Loucy (cell line): ENCODE results near the gene BABAM2.

ENCODE experiments used
- H2AFZ ChIP-seq: fragments of 200-600 bp; sonication (generic); 2 replicates; pipeline ENCODE4 v1.6.0; 2016; ENCODE audit warnings: antibody characterized with exemption, mild to moderate bottlenecking, low read length, moderate library complexity
- H3F3A ChIP-seq: fragments of 200-600 bp; 2 replicates; pipeline ENCODE4 v1.6.0; 2016; ENCODE audit warnings: antibody characterized with exemption, low read depth, mild to moderate bottlenecking
- H3K27me3 ChIP-seq: fragments of 200-600 bp; sonication (generic); 2 replicates; pipeline ENCODE4 v1.6.1; 2014; ENCODE audit warnings: low read length, mild to moderate bottlenecking; ENCODE audit not compliant: insufficient read depth, poor library complexity, severe bottlenecking
- H3K36me3 ChIP-seq: fragments of 200-600 bp; sonication (generic); 2 replicates; pipeline ENCODE4 v1.6.1; 2016; ENCODE audit warnings: low read length; ENCODE audit not compliant: insufficient read depth
- H3K4me1 ChIP-seq: fragments of 200-600 bp; sonication (generic); 2 replicates; pipeline ENCODE4 v1.5.1; 2014; ENCODE audit warnings: low read length, mild to moderate bottlenecking; ENCODE audit not compliant: insufficient read depth, poor library complexity, severe bottlenecking
- H3K4me2 ChIP-seq: fragments of 200-600 bp; sonication (generic); 2 replicates; pipeline ENCODE4 v1.6.0; 2014; ENCODE audit warnings: antibody characterized with exemption, low read length, low read depth, mild to moderate bottlenecking; ENCODE audit not compliant: poor library complexity, severe bottlenecking
- H3K4me3 ChIP-seq: fragments of 200-600 bp; sonication (generic); 2 replicates; pipeline ENCODE4 v1.5.1; 2014; ENCODE audit warnings: low read length, mild to moderate bottlenecking, mixed read lengths; ENCODE audit not compliant: poor library complexity, severe bottlenecking
- H3K79me2 ChIP-seq: fragments of 200-600 bp; sonication (generic); 2 replicates; pipeline ENCODE4 v1.6.1; 2014; ENCODE audit warnings: low read length; ENCODE audit not compliant: insufficient read depth
- H3K9ac ChIP-seq: fragments of 200-600 bp; sonication (generic); 2 replicates; pipeline ENCODE4 v1.6.0; 2014; ENCODE audit warnings: mild to moderate bottlenecking, low read depth, low read length, moderate library complexity; ENCODE audit not compliant: poor library complexity, severe bottlenecking
- H3K9me2 ChIP-seq: fragments of 200-600 bp; sonication (generic); replicated peaks from 2 replicates; pipeline ENCODE4 v1.6.1; 2016; ENCODE audit warnings: low read depth, low read length, mixed read lengths
- H3K9me3 ChIP-seq: fragments of 200-600 bp; sonication (generic); 2 replicates; pipeline ENCODE4 v1.6.1; 2014; ENCODE audit warnings: mild to moderate bottlenecking, antibody characterized with exemption, low read length, low read depth; ENCODE audit not compliant: insufficient read depth
- H4K20me1 ChIP-seq: fragments of 200-600 bp; sonication (generic); 2 replicates; pipeline ENCODE4 v1.6.0; 2014; ENCODE audit warnings: antibody characterized with exemption, low read length, mild to moderate bottlenecking; ENCODE audit not compliant: insufficient read depth, poor library complexity, severe bottlenecking
- EZH2phosphoT487 ChIP-seq: fragments of 200-600 bp; IDR thresholded peaks from 2 replicates; pipeline ENCODE4 v1.6.1; 2018; ENCODE audit warnings: antibody characterized with exemption, mild to moderate bottlenecking, moderate library complexity, borderline replicate concordance
- TF ChIP-seq, protein P1 (sequence below): fragments of 200-600 bp; sonication (generic); conservative IDR thresholded peaks from 2 replicates; pipeline ENCODE4 v1.5.1; 2014; ENCODE audit warnings: mild to moderate bottlenecking, antibody characterized with exemption, low read length

The BABAM2 gene

DNA sequence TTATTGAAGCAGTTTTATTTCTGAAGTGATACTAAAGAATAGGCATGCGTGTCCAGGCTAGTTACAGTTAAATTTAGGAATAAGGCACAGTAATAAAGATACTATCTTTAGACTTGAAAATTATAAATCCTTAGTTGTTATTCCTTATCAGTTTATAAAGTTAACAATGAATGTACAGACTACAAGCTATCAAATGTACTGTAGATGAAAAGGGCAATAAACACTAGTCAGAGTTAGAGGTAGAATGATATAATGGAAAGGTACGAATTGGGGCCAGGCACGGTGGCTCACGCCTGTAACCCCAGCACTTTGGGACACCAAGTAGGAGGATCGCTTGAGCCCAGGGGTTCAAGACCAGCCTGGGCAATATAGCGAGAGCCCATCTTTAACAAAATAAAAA is 4.2 kb upstream of the BABAM2 start:
- no peak for TF ChIP-seq EZH2phosphoT487
- TF ChIP-seq, protein P1, sequence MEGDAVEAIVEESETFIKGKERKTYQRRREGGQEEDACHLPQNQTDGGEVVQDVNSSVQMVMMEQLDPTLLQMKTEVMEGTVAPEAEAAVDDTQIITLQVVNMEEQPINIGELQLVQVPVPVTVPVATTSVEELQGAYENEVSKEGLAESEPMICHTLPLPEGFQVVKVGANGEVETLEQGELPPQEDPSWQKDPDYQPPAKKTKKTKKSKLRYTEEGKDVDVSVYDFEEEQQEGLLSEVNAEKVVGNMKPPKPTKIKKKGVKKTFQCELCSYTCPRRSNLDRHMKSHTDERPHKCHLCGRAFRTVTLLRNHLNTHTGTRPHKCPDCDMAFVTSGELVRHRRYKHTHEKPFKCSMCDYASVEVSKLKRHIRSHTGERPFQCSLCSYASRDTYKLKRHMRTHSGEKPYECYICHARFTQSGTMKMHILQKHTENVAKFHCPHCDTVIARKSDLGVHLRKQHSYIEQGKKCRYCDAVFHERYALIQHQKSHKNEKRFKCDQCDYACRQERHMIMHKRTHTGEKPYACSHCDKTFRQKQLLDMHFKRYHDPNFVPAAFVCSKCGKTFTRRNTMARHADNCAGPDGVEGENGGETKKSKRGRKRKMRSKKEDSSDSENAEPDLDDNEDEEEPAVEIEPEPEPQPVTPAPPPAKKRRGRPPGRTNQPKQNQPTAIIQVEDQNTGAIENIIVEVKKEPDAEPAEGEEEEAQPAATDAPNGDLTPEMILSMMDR: no peak
- H3K9ac ChIP-seq: no peak overlapping the region
- H4K20me1 ChIP-seq: no peaks in the 10 kb centered on the region
- H3K9me2 ChIP-seq: no peaks in the 10 kb centered on the region
- no peak overlapping the region for H3K4me2 ChIP-seq
- H3K27me3 ChIP-seq: no peaks in the 10 kb centered on the region
- peaks cover 6% of the 10 kb centered on the region for H3K79me2 ChIP-seq
- peaks cover 5% of the 10 kb centered on the region for H3K4me1 ChIP-seq
- H3K4me3 ChIP-seq: no peak overlapping the region
- no peak overlapping the region for H2AFZ ChIP-seq
- H3F3A ChIP-seq: no peaks in the 10 kb centered on the region
- H3K9me3 ChIP-seq: no peaks in the 10 kb centered on the region
- H3K36me3 ChIP-seq: no peaks in the 10 kb centered on the region

GRCh38 chr2:27887111-27887510 is 3.4 kb upstream of the BABAM2 start:
- Histone ChIP-seq H3K36me3 (no peaks in the 10 kb centered on the region), H3K9ac (no peak overlapping the region), H3K9me3 (no peaks in the 10 kb centered on the region), H3K4me1 (peaks cover 12% of the 10 kb centered on the region), H3F3A (no peaks in the 10 kb centered on the region), H3K9me2 (no peaks in the 10 kb centered on the region), H3K27me3 (no peaks in the 10 kb centered on the region), H3K79me2 (peaks cover 14% of the 10 kb centered on the region), H2AFZ (no peak overlapping the region), H3K4me2 (no peak overlapping the region), H4K20me1 (no peaks in the 10 kb centered on the region), H3K4me3 (no peak overlapping the region)
- TF ChIP-seq, protein P1: no peak
- no peak for TF ChIP-seq EZH2phosphoT487

DNA sequence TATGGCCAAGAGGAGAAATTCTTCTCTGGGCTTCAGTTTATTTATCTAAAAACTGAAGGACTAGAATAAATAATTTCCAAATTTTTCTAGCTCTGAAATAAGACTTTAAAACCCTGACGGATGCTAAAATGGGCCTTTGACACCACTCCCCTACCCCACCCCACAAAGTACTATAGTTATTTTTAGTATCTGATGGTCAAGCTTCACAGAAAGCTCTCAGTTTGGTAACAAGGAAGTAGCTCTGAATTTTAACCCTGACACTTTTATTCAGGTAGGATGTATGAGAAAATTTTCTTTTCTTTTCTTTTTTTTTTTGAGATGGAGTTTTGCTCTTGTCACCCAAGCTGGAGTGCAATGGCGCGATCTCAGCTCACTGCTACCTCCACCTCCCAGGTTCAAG is 2.7 kb upstream of the BABAM2 start:
- Histone ChIP-seq H3K79me2 (peaks cover 17% of the 10 kb centered on the region), H3K36me3 (no peaks in the 10 kb centered on the region), H3F3A (no peaks in the 10 kb centered on the region), H3K9me2 (no peaks in the 10 kb centered on the region), H3K9me3 (no peaks in the 10 kb centered on the region), H2AFZ (no peak overlapping the region), H3K9ac (no peak overlapping the region), H3K4me3 (no peak overlapping the region), H3K27me3 (no peaks in the 10 kb centered on the region), H4K20me1 (no peaks in the 10 kb centered on the region), H3K4me1 (peaks cover 20% of the 10 kb centered on the region), H3K4me2 (no peak overlapping the region)
- TF ChIP-seq, protein P1: no peak
- TF ChIP-seq EZH2phosphoT487: no peak
